Activated T-cell treated with anti-CD3 and anti-CD28 coated beads, Interleukin-2, amount 50 U/mL, for 72 hours (primary cell): Measurements from ENCODE around the gene TTC9. TPM values are rescaled to one million over a fixed set of nuclear protein-coding genes. Genes with fewer than 3 reads are reported as not detected.
"Not testable (repeated sequence)": the region's sequence is repeated elsewhere in the genome, so short reads cannot be mapped to it uniquely, and the experiment has no call there.

Experiments
- ATAC-seq, 2 donors: fragments of 150-1000 bp; cut with Tn5 transposase; replicated peaks in 1 of 2; 2 replicates each; pipeline ENCODE4 v1.10.0; 2021; ENCODE audit warnings: moderate library complexity in 2 of 2, mild to moderate bottlenecking in 1 of 2
- DNase-seq, 2 donors: peaks; one replicate each; pipeline ENCODE4 v3.0.0; 2021 to 2022; ENCODE audit warnings: mixed read lengths in 1 of 2
- H3K27ac Mint-ChIP-seq: one replicate; pipeline ENCODE4 v1.8.0; 2022; ENCODE audit warnings: mild to moderate bottlenecking, moderate library complexity, mixed read lengths
- H3K27me3 Mint-ChIP-seq: one replicate; pipeline ENCODE4 v1.8.0; 2022; ENCODE audit warnings: low read depth, mixed read lengths
- H3K36me3 Mint-ChIP-seq, 2 donors: one replicate each; pipeline ENCODE4 v1.8.0; 2022; ENCODE audit warnings: mixed read lengths in 2 of 2, mild to moderate bottlenecking in 1 of 2; ENCODE audit not compliant: insufficient read depth in 2 of 2
- H3K4me1 Mint-ChIP-seq: one replicate; pipeline ENCODE4 v1.8.0; 2022; ENCODE audit warnings: low read depth, mixed read lengths
- H3K4me3 Mint-ChIP-seq, 2 donors: one replicate each; pipeline ENCODE4 v1.8.0; 2022; ENCODE audit warnings: mild to moderate bottlenecking in 2 of 2, mixed read lengths in 2 of 2, moderate library complexity in 2 of 2
- H3K9me3 Mint-ChIP-seq, 2 donors: one replicate each; pipeline ENCODE4 v1.8.0; 2022; ENCODE audit warnings: mixed read lengths in 2 of 2
- total RNA-seq, 2 donors: library from RNA; stranded (reverse); gene quantifications; one replicate each; pipeline ENCODE4 v1.2.3, GENCODE V29; 2022

The TTC9 gene
- total RNA-seq, 2 donors from 2014 or later, result 10.5 to 10.9 TPM

- DNase-seq (no peak), ATAC-seq (no peak)
- no peaks in the 10 kb centered on the region for H3K27me3 Mint-ChIP-seq
- H3K4me1 Mint-ChIP-seq, result peaks cover 5% of the 10 kb centered on the region
- H3K27ac Mint-ChIP-seq, result no peak overlapping the region
- H3K36me3 Mint-ChIP-seq, result no peaks in the 10 kb centered on the region
- no peaks in the 10 kb centered on the region for H3K9me3 Mint-ChIP-seq
- H3K4me3 Mint-ChIP-seq, result no peak overlapping the region
Observed at GRCh38 chr14:70701610-70702009, 59.9 kb downstream of the TTC9 start.

GRCh38 chr14:70702161-70702560 is 60.4 kb downstream of the TTC9 start:
- Mint-ChIP-seq H3K4me3 (no peak overlapping the region), H3K4me1 (peaks cover 11% of the 10 kb centered on the region), H3K36me3 (no peaks in the 10 kb centered on the region), H3K9me3 (no peaks in the 10 kb centered on the region), H3K27ac (no peak overlapping the region), H3K27me3 (no peaks in the 10 kb centered on the region)
- ATAC-seq, result no peak
- no peak for DNase-seq

- not testable (repeated sequence) for H3K27ac Mint-ChIP-seq, H3K9me3 Mint-ChIP-seq, DNase-seq, H3K36me3 Mint-ChIP-seq, ATAC-seq, H3K27me3 Mint-ChIP-seq, H3K4me3 Mint-ChIP-seq
- peaks cover 13% of the 10 kb centered on the region for H3K4me1 Mint-ChIP-seq
Observed at GRCh38 chr14:70703621-70704168, 62.0 kb downstream of the TTC9 start.

- Mint-ChIP-seq H3K36me3 (no peaks in the 10 kb centered on the region), H3K4me1 (peaks cover 13% of the 10 kb centered on the region), H3K9me3 (no peaks in the 10 kb centered on the region), H3K27me3 (no peaks in the 10 kb centered on the region), H3K4me3 (no peak overlapping the region), H3K27ac (no peak overlapping the region)
- ATAC-seq (no peak), DNase-seq (no peak)
Observed at GRCh38 chr14:70704960-70705359, 63.2 kb downstream of the TTC9 start.

- H3K36me3 Mint-ChIP-seq, result no peaks in the 10 kb centered on the region
- ATAC-seq (no peak), DNase-seq (no peak)
- H3K4me3 Mint-ChIP-seq, result no peak overlapping the region
- H3K27ac Mint-ChIP-seq, result peak overlapping the region; percentile 29
- peaks cover 13% of the 10 kb centered on the region for H3K4me1 Mint-ChIP-seq
- H3K9me3 Mint-ChIP-seq, result no peaks in the 10 kb centered on the region
- H3K27me3 Mint-ChIP-seq, result no peaks in the 10 kb centered on the region
Observed at GRCh38 chr14:70706177-70706576, 64.5 kb downstream of the TTC9 start.

GRCh38 chr14:70707138-70708038 is 65.7 kb downstream of the TTC9 start:
- DNase-seq, result peak in 1 of 2 donors; percentile 1
- Mint-ChIP-seq H3K9me3 (no peaks in the 10 kb centered on the region), H3K27ac (no peak overlapping the region), H3K4me3 (no peak overlapping the region), H3K36me3 (no peaks in the 10 kb centered on the region), H3K4me1 (peaks cover 13% of the 10 kb centered on the region), H3K27me3 (no peaks in the 10 kb centered on the region)
- peak; percentile 36 to 62 for ATAC-seq

GRCh38 chr14:70708717-70709570 is 67.2 kb downstream of the TTC9 start:
- no peak for DNase-seq
- ATAC-seq, result no peak

GRCh38 chr14:70709726-70710382 is 68.1 kb downstream of the TTC9 start:
- DNase-seq, result no peak
- Mint-ChIP-seq H3K36me3 (no peaks in the 10 kb centered on the region), H3K9me3 (no peaks in the 10 kb centered on the region), H3K4me1 (peaks cover 20% of the 10 kb centered on the region), H3K4me3 (no peak overlapping the region), H3K27me3 (no peaks in the 10 kb centered on the region), H3K27ac (no peak overlapping the region)
- no peak for ATAC-seq

More at GRCh38 chr14:70708717-70709570, 67.2 kb downstream of the TTC9 start:
- Mint-ChIP-seq H3K9me3 (no peaks in the 10 kb centered on the region), H3K27me3 (no peaks in the 10 kb centered on the region), H3K4me1 (peaks cover 15% of the 10 kb centered on the region), H3K36me3 (no peaks in the 10 kb centered on the region), H3K4me3 (no peak overlapping the region), H3K27ac (no peak overlapping the region)

- no peaks in the 10 kb centered on the region for H3K9me3 Mint-ChIP-seq
- no peak for ATAC-seq
- H3K27ac Mint-ChIP-seq, result no peak overlapping the region
- no peak overlapping the region for H3K4me3 Mint-ChIP-seq
- no peaks in the 10 kb centered on the region for H3K36me3 Mint-ChIP-seq
- H3K27me3 Mint-ChIP-seq, result no peaks in the 10 kb centered on the region
- H3K4me1 Mint-ChIP-seq, result peaks cover 16% of the 10 kb centered on the region
- DNase-seq, result no peak
Observed at GRCh38 chr14:70711451-70711850, 69.7 kb downstream of the TTC9 start.

- Mint-ChIP-seq H3K27ac (no peak overlapping the region), H3K4me3 (no peak overlapping the region)
Observed at GRCh38 chr14:70713096-70713495, 71.4 kb downstream of the TTC9 start.

GRCh38 chr14:70713511-70713916 is 71.8 kb downstream of the TTC9 start:
- DNase-seq (no peak), ATAC-seq (no peak)
- peaks cover 7% of the 10 kb centered on the region for H3K4me1 Mint-ChIP-seq
- H3K4me3 Mint-ChIP-seq, result no peak overlapping the region
- H3K27me3 Mint-ChIP-seq, result no peaks in the 10 kb centered on the region
- no peak overlapping the region for H3K27ac Mint-ChIP-seq
- no peaks in the 10 kb centered on the region for H3K36me3 Mint-ChIP-seq
- no peaks in the 10 kb centered on the region for H3K9me3 Mint-ChIP-seq

More at GRCh38 chr14:70713096-70713495, 71.4 kb downstream of the TTC9 start:
- DNase-seq, result no peak
- peaks cover 7% of the 10 kb centered on the region for H3K4me1 Mint-ChIP-seq
- H3K9me3 Mint-ChIP-seq, result no peaks in the 10 kb centered on the region
- no peaks in the 10 kb centered on the region for H3K27me3 Mint-ChIP-seq
- ATAC-seq, result no peak
- no peaks in the 10 kb centered on the region for H3K36me3 Mint-ChIP-seq

GRCh38 chr14:70714055-70714550 is 72.4 kb downstream of the TTC9 start:
- Mint-ChIP-seq H3K4me1 (peaks cover 7% of the 10 kb centered on the region), H3K4me3 (no peak overlapping the region), H3K9me3 (no peaks in the 10 kb centered on the region), H3K36me3 (no peaks in the 10 kb centered on the region), H3K27ac (no peak overlapping the region), H3K27me3 (no peaks in the 10 kb centered on the region)
- peak in 1 of 2 donors; percentile 36 for ATAC-seq
- peak; percentile 57 to 59 for DNase-seq
